Muscle layer of colon (tissue), 2 donors: Measurements from ENCODE around the gene HSFX4.
"Not testable (repeated sequence)": the region's sequence is repeated elsewhere in the genome, so short reads cannot be mapped to it uniquely, and the experiment has no call there.

ENCODE experiments used
- H3K27ac ChIP-seq: one replicate; pipeline ENCODE4 v1.7.0; 2013; ENCODE audit warnings: low read depth, mild to moderate bottlenecking, low read length, moderate library complexity
- H3K27me3 ChIP-seq, 2 donors: one replicate each; pipeline ENCODE4 v1.7.0; 2013; ENCODE audit warnings: low read length in 2 of 2, mild to moderate bottlenecking in 2 of 2; ENCODE audit not compliant: insufficient read depth in 2 of 2, control insufficient read depth in 1 of 2
- H3K36me3 ChIP-seq: one replicate; pipeline ENCODE4 v1.7.0; 2013; ENCODE audit warnings: mild to moderate bottlenecking, low read length; ENCODE audit not compliant: insufficient read depth
- H3K4me1 ChIP-seq: one replicate; pipeline ENCODE4 v1.7.0; 2013; ENCODE audit warnings: mild to moderate bottlenecking, low read length; ENCODE audit not compliant: insufficient read depth
- H3K4me3 ChIP-seq, 2 donors: one replicate each; pipeline ENCODE4 v1.7.0; 2013; ENCODE audit warnings: low read length in 2 of 2, low read depth in 1 of 2, mild to moderate bottlenecking in 1 of 2, moderate library complexity in 1 of 2
- H3K9ac ChIP-seq: one replicate; pipeline ENCODE4 v1.7.0; 2013; ENCODE audit warnings: low read length
- H3K9me3 ChIP-seq: one replicate; pipeline ENCODE4 v1.7.0; 2013; ENCODE audit warnings: mild to moderate bottlenecking, low read length
- donor health status: abdominal sarcoma.
- donor health status: Adenocarcinoma of cecum.

HSFX4 gene

GRCh38 chrX:149929400-149929799, at the start of gene HSFX4:
Gene HSFX4, plus strand, starts transcription at chrX:149929573. Its CDS starts 72 bp downstream, at chrX:149929645.
- not testable (repeated sequence) for H3K4me1 ChIP-seq, H3K27me3 ChIP-seq, H3K4me3 ChIP-seq, H3K9ac ChIP-seq, H3K27ac ChIP-seq, H3K9me3 ChIP-seq, H3K36me3 ChIP-seq

GRCh38 chrX:149881081-149881711, 48.2 kb upstream of the HSFX4 start, which contains the start of gene MAGEA8:
Gene MAGEA8, plus strand, starts transcription at chrX:149881183. Its CDS starts 3,090 bp downstream, at chrX:149884273.
- H3K9ac ChIP-seq, result no peak within 1 kb of the TSS
- H3K36me3 ChIP-seq, result no peaks in the 10 kb centered on the region
- H3K27ac ChIP-seq, result no peak within 1 kb of the TSS
- no peaks in the 10 kb centered on the region for H3K27me3 ChIP-seq
- H3K4me1 ChIP-seq, result no peaks in the 10 kb centered on the region
- H3K9me3 ChIP-seq, result no peaks in the 10 kb centered on the region
- no peak within 1 kb of the TSS for H3K4me3 ChIP-seq

GRCh38 chrX:149890828-149891227, 38.5 kb upstream of the HSFX4 start:
- H3K9me3 ChIP-seq, H3K4me1 ChIP-seq: not testable (repeated sequence)

GRCh38 chrX:149898554-149898953, 30.8 kb upstream of the HSFX4 start:
- H3K27ac ChIP-seq, result no peak overlapping the region
- no peak overlapping the region for H3K9ac ChIP-seq
- no peaks in the 10 kb centered on the region for H3K36me3 ChIP-seq
- H3K27me3 ChIP-seq, result no peaks in the 10 kb centered on the region
- no peak overlapping the region for H3K4me3 ChIP-seq
- no peaks in the 10 kb centered on the region for H3K4me1 ChIP-seq
- no peaks in the 10 kb centered on the region for H3K9me3 ChIP-seq

More at GRCh38 chrX:149890828-149891227, 38.5 kb upstream of the HSFX4 start:
- not testable (repeated sequence) for H3K36me3 ChIP-seq, H3K4me3 ChIP-seq, H3K9ac ChIP-seq, H3K27me3 ChIP-seq, H3K27ac ChIP-seq

- Histone ChIP-seq H3K4me1 (no peaks in the 10 kb centered on the region), H3K9me3 (no peaks in the 10 kb centered on the region), H3K9ac (no peak overlapping the region), H3K4me3 (no peak overlapping the region), H3K27ac (no peak overlapping the region), H3K36me3 (no peaks in the 10 kb centered on the region), H3K27me3 (no peaks in the 10 kb centered on the region)
Measured at GRCh38 chrX:149903889-149904748, 25.3 kb upstream of the HSFX4 start.

- H3K27me3 ChIP-seq, result no peaks in the 10 kb centered on the region
- H3K36me3 ChIP-seq, result no peaks in the 10 kb centered on the region
- H3K9me3 ChIP-seq, result no peaks in the 10 kb centered on the region
- H3K4me1 ChIP-seq, result no peaks in the 10 kb centered on the region
- no peak overlapping the region for H3K4me3 ChIP-seq
- H3K27ac ChIP-seq, result no peak overlapping the region
- H3K9ac ChIP-seq, result no peak overlapping the region
Measured at GRCh38 chrX:149908308-149908707, 21.1 kb upstream of the HSFX4 start.

- Histone ChIP-seq H3K4me3 (no peak overlapping the region), H3K4me1 (no peaks in the 10 kb centered on the region), H3K9me3 (no peaks in the 10 kb centered on the region), H3K9ac (no peak overlapping the region), H3K27ac (no peak overlapping the region), H3K36me3 (no peaks in the 10 kb centered on the region), H3K27me3 (no peaks in the 10 kb centered on the region)
Measured at GRCh38 chrX:149908727-149909126, 20.6 kb upstream of the HSFX4 start.

- Histone ChIP-seq H3K9me3 (no peaks in the 10 kb centered on the region), H3K4me3 (no peak overlapping the region), H3K4me1 (no peaks in the 10 kb centered on the region), H3K27ac (no peak overlapping the region), H3K9ac (no peak overlapping the region), H3K36me3 (no peaks in the 10 kb centered on the region), H3K27me3 (no peaks in the 10 kb centered on the region)
Measured at GRCh38 chrX:149909324-149910177, 19.8 kb upstream of the HSFX4 start.

- H3K9ac ChIP-seq, result no peak overlapping the region
- no peaks in the 10 kb centered on the region for H3K4me1 ChIP-seq
- H3K4me3 ChIP-seq, result no peak overlapping the region
- H3K27ac ChIP-seq, result no peak overlapping the region
- no peaks in the 10 kb centered on the region for H3K27me3 ChIP-seq
- H3K36me3 ChIP-seq, result no peaks in the 10 kb centered on the region
- no peaks in the 10 kb centered on the region for H3K9me3 ChIP-seq
Measured at GRCh38 chrX:149910178-149910695, 19.1 kb upstream of the HSFX4 start.

GRCh38 chrX:149916745-149917392, 12.5 kb upstream of the HSFX4 start:
- no peak overlapping the region for H3K9ac ChIP-seq
- no peaks in the 10 kb centered on the region for H3K9me3 ChIP-seq
- no peak overlapping the region for H3K27ac ChIP-seq
- no peak overlapping the region for H3K4me3 ChIP-seq
- H3K27me3 ChIP-seq, result no peaks in the 10 kb centered on the region
- no peaks in the 10 kb centered on the region for H3K36me3 ChIP-seq
- no peaks in the 10 kb centered on the region for H3K4me1 ChIP-seq

GRCh38 chrX:149923836-149924235, 5.5 kb upstream of the HSFX4 start:
- H3K27me3 ChIP-seq, H3K27ac ChIP-seq, H3K9me3 ChIP-seq, H3K4me1 ChIP-seq, H3K4me3 ChIP-seq, H3K9ac ChIP-seq, H3K36me3 ChIP-seq: not testable (repeated sequence)
